Cerebellar cortex (tissue), 1 donor: Measurements from ENCODE around the gene ARHGEF25.
"Not testable (repeated sequence)": the region's sequence is repeated elsewhere in the genome, so short reads cannot be mapped to it uniquely, and the experiment has no call there.

Experiments
- DNase-seq: peaks from one replicate; pipeline ENCODE4 v3.0.0-alpha.2; 2015; ENCODE audit warnings: low spot score

Gene ARHGEF25

DNA sequence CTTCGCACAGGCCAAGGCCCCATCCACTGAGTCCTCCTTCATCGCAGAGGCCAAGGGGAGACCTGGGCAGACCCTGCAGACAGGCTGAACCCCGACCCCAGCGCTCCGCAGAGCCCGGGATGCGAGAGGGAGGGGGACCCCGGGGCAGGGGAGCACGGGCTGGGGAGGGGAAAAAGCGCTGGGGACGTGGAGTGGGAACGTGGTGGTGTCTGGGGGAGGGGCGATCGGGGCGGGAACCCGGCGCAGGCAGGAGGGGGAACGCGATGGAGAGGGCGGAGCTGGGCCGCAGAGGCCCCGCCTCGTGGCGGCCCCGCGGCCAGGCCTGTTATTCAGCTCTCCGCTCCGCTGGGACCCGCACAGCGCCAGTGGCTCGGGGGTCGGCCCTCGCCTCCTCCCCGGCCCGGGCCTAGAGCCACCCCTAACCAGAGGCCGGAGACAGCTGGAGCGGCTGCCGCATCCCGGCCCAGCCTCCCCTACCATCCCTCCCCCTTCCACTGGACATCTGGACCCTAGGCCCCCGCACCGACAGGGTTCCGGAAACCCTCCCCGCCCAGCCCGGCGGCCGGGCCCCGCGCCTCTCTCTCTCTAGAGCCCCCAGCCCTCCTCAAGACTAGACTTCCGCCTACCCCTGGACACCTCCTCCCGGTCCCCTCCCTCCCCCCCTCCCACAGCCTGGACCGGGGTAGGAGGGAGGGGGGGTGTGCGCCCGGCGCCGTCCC, at the start of gene ARHGEF25:
Gene ARHGEF25 (plus strand): TSS at position 328 of the 719 bp plus-strand sequence. CDS start 460 bp downstream, outside the sequence.
- peak; percentile 72 for DNase-seq

DNA sequence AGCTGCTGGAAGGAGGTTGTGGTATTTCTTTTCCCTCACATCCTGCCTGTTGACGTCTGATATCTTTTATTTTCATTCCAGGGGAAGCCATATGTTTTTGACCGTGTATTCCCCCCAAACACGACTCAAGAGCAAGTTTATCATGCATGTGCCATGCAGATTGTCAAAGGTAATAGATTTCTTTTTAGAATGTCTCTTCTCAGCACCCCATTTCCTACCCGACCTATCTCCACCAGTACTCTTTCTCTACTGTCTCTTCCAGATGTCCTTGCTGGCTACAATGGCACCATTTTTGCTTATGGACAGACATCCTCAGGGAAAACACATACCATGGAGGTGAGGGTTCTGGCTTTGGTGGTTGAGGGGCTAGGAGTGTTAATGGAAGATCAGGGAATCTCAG, 47.9 kb upstream of the ARHGEF25 start:
- no peak for DNase-seq

DNA sequence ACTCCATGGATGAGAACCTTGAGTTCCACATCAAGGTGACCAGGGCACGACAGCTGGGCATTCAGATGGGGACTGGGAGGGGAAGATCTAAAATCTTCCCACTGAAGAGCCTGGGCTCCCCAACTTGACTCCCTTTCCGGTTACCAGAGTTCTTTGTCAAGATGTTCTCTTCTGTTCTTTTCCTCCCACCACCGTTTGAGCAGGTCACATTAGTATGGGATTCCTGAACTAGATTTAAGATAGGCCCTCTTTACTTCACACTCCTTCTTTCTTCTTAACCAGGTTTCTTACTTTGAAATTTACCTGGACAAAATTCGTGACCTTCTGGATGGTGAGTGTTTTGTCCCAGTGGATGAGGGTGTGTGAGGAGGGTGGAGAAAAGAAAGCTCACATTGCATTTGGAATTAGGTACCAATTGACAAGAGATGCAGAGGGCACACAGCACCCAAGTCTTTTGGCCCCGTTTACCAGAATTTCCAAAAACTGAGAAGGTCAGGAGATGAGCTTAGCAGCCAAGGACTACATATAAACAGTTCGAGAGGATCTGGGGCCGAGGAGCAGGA, 47.0 kb upstream of the ARHGEF25 start:
- DNase-seq = no peak

DNA sequence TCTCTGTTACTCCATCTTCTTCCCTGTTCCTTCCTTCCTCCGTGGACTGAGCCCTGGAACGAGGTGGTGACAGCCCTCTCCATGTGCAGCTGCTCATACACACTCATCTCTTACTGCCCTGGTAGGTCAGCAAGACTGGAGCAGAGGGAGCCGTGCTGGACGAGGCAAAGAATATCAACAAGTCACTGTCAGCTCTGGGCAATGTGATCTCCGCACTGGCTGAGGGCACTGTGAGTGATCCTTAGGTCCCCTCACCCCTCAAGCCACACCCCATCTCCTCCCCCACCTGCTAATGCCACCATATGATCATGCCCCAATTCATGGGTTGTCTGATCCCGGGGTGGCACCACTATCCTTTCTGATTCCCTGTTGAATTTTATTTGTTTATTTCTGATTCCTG, 42.4 kb upstream of the ARHGEF25 start:
- DNase-seq = no peak

DNA sequence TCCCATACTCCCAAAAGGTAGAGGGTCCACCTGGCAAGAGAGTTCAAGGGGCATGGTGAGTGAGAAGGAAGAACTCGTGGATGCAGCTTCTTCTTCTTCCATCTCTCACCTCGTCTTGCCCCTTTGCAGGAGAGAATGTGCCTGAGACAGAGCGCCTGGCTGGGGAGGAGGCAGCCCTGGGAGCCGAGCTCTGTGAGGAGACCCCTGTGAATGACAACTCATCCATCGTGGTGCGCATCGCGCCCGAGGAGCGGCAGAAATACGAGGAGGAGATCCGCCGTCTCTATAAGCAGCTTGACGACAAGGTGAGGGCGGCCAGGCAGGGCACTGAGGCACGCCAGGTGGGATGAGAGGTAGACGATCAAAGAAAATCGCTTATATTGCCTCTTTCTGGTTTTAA, 41.4 kb upstream of the ARHGEF25 start:
- DNase-seq = no peak

DNA sequence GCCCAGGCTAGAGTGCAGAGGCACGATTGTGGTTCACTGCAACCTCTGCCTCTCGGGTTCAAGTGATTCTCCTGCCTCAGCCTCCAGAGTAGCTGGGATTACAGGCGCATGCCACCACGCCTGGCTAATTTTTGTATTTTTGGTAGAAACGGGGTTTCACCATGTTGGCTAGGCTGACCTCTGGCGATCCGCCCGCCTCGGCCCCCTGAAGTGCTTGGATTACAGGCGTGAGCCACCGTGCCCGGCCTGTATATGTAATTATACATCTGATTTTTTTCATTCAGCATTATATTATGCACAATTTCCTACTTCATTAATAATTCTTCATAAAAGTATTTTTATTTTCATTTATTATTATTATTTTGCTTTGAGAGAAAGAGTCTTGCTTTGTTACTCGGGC, 40.8 kb upstream of the ARHGEF25 start:
- DNase-seq = not testable (repeated sequence)

DNA sequence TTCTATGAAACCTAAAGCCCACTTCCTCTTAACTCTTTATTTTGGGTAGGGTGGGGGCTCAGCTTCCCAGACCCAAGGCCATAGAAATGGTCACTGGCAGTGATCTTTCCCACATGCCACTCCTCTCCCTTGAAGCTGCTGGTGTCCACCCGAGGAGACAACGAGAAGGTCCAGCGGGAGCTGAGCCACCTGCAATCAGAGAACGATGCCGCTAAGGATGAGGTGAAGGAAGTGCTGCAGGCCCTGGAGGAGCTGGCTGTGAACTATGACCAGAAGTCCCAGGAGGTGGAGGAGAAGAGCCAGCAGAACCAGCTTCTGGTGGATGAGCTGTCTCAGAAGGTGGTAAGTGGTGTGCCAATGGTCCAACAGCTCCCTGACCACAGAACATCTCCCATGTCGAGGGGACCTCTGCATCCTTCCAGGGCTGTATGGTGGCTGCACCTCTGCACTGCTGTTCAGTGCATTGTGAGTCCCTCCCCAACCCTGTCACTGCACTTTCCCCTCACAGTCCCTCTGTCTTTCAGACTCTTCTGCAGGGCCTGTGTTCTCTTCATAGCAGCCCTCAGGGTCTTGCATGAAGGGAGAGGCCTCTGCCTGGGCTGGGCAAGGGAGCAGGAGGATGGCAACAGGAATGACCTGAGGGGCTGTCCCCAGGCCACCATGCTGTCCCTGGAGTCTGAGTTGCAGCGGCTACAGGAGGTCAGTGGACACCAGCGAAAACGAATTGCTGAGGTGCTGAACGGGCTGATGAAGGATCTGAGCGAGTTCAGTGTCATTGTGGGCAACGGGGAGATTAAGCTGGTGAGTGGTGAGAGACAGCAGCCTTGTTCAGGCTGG, 39.1 kb upstream of the ARHGEF25 start:
- no peak for DNase-seq

DNA sequence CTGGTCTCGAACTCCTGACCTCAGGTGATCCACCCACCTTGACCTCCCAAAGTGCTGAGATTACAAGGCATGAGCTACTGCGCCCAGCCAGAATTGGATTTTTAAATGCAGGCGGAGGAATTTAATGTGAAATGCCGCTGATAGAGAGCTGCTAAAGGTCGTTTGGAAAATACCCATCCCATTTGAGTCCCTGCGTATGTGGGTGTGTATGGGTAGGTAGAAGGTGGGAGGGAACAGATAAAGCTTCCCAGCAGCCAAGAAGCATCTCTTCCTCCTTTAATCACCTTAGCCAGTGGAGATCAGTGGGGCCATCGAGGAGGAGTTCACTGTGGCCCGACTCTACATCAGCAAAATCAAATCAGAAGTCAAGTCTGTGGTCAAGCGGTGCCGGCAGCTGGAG, 36.4 kb upstream of the ARHGEF25 start:
- DNase-seq = no peak

DNA sequence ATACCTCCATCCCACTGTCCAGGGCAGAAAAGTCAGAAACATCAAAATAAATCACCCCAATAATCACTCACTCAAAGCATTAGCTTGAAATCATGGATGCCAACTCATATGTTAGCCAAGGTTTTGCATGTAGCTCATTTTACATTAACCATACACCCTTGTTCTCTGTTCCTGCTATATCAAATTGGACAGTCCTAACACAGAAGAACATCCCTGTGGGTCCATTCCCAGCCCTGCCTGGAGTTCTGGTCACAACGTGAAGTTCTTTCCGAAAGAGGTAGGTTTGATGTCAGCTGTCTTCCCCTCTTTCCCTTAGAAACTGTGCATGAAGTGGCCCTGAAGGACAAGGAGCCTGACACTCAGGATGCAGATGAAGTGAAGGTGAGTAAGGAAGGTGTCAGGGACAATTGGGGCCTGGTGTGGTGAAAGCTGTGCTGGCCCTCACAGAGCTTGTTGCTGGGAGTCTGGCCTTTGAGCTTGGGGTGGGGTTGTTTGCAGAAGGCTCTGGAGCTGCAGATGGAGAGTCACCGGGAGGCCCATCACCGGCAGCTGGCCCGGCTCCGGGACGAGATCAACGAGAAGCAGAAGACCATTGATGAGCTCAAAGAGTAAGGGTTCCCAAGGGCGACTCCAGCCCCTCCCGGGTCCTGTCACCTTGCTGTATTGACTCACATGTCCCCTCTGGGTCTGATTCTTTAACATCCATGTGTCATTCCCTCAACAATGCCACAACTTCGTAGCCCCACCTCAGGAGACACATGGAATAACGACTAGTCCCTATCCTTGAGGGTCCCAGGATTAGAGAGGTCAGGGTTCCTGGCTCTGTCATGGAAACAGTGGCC, 35.2 kb upstream of the ARHGEF25 start:
- no peak for DNase-seq

DNA sequence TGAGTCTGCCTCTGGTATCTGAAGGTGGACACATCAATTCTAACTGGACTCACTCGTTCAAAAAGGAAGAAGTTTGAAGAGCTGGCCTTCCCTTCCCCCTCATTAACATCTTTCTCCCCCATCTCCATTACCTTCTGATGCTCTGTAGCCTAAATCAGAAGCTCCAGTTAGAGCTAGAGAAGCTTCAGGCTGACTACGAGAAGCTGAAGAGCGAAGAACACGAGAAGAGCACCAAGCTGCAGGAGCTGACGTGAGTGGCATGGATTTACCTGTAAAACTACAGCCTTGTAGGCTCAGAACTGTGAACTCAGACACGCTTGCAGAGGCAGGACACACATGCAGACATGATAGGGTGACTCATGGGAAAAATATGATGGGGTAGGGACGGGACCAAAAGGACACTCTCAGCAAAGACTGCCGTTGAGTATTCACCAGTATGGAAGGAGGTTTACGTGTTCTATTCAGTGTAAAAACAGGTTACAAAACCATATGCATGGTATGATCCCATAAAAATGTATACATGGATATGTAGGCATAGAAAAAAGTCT, 34.5 kb upstream of the ARHGEF25 start:
- DNase-seq = no peak

DNA sequence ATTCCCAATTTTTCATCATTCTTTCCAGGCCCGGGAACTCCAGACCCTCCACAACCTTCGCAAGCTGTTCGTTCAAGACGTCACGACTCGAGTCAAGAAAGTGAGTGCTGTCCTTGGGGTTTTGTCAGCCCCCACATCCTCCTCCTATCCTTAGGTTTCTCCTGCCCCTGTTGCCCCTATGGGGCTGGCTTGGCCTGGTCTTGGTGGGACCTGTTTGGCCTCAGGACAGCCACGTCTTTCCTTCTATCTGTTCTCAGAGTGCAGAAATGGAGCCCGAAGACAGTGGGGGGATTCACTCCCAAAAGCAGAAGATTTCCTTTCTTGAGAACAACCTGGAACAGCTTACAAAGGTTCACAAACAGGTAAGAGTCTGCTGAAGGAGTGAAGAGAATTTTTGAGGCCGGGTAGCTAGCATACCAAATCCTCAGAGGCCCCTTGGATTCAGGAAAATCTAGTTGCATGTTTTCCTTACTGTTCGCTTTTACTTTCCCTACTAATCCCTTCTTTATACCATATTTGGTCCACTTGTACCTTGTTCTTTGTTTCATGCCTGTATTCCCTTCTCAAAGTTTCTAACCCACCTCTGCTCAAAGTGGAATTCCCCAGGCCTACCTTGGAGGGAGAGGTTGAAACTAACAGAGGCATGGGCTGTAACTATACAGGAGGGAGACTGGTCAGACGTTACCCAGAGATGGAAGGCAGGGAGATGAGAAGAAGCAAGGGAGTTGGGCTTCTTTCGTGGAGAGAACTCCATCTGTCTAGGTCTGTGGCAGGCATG, 33.1 kb upstream of the ARHGEF25 start:
- DNase-seq = no peak

DNA sequence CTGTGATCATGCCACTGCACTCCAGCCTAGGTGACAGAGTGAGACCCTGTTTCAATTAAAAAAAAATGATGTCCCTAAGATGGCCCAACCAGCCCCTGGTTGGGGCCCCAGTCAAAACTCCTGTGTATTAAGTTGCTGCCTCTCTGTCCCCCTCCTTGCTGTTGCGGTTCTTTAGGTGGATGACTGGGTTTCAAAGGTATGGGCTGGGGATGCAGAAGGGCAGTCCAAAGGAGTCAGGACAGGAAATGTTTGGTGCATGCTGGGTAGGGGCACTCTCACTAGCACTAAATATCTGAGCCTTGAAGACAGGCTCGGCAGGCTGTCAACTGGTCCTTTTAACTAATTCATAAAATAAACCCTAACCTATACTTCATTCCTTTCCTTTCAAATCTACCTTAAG, 32.2 kb upstream of the ARHGEF25 start:
- DNase-seq = no peak

DNA sequence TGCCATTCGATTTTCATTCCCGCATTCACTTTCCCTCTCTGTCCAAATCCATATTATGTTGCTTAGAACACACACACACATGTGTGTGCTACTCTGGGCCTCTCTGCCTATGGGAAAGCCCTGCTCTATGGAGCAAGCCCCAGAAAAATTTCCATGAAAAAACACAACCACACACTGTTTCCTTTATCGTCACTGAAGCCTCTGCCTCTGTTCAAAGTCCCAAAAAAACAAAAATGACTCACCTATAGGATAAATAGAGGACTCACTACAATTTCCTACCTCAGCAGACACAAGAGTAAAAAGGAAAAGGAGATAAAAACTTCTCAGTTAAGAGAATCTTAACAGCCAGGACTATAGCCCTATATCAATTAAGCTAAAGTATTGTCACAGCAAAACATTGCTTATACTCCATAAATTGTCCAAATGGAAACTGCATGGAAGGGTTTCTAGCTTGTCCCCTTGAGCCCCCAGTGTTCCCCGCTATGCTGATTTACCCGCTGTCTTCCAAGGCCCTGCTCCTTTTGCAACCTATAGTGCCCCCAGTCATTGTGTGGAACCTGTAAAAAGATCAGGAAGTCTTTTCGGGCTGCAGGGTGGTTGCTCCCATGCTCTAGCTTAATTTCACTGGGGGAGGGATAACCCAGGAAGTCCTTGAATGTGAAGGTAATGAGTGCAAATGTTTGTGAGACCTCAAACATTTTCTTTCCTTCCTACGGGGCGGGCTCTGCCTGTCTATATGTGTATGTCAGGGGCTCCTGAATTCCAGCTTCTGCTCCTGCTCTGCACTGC, 31.4 kb upstream of the ARHGEF25 start:
- no peak for DNase-seq

DNA sequence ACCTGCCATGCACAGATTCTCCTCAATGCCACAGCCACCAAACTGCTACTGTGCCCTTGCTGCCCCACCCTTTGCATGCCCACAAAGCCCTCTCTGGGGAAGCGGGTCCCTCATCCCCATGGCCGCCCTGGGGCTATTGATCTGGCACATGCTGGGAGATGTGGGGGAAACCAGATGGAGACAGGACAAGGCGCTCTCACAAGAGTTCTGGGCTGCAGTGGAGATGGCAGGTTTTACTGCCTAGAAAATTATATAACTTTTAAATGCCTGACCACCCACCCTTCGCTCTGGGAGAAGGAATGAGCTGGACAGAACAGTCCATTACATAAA, 30.8 kb upstream of the ARHGEF25 start:
- DNase-seq = no peak

DNA sequence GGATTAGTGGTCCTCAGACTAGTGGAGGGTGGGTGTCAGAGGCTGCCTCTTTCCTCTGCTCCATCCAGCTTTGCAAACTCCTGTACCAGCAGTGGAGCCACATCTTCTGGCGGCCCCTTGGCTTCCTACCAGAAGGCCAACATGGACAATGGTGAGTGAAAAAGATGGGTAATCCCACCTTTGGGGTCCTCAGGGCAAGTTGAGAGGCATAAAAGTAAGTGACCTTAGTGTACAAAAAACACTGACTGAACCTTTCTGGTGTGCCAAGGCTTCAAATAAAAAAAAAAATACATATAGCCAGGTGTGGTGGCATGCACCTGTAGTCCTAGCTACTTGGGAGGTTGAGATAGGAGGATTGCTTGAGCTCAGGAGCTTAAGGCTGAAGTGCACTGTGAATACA, 29.4 kb upstream of the ARHGEF25 start:
- no peak for DNase-seq

DNA sequence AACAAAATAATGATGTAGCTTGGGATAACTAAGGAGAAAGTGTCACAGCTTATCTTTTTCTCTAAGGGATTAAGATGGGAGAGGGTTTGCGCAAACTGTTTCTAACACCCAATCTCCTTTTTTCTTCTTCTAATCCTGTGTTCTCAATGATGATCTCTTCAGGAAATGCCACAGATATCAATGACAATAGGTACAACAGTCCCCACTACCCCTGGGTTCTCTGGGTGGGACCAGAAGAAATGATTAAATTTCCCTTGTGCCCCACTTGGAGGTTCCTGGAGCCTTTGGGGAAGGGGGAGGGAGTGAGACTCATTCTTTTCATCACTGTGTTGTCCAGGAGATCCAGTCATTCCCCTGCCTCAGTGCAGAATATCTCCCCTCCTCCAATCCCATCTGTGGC, 28.8 kb upstream of the ARHGEF25 start:
- DNase-seq = no peak

DNA sequence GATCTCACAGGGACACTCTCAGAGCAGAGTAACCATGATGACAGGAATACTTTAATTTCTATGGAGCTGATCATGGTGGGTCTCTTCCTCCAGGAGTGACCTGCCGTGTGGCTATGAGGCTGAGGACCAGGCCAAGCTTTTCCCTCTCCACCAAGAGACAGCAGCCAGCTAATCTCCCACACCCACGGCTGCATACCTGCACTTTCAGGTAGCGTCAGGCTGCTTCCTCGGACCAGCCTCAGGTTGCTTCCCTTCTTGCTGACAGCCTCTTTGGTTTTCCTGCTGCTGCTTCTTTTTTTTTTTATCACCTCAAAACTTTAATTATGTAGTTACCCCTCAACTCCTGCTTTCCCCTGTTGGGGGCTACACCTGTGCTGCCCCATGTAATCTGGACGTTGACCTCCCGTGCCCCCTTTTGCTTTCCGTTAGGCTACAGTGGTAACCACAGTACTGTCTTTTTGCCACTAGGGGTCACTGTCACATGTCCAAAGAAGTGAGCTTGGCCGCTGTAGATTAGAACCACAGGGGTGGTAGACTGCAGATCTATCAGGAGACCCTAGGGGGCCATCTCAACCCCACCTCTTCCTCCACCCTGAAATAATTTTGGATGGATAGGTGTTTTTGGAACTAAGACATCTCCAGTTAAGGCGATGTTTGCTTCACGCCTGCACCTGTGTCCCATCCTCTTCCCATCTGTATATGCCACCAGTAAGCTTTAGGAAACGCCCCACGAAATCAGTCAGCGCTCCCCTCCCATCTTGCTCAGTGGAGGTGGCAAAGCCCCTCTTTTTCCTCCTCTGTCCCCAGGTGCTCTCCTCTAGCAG, 28.0 kb upstream of the ARHGEF25 start:
- DNase-seq = peak; percentile 86

DNA sequence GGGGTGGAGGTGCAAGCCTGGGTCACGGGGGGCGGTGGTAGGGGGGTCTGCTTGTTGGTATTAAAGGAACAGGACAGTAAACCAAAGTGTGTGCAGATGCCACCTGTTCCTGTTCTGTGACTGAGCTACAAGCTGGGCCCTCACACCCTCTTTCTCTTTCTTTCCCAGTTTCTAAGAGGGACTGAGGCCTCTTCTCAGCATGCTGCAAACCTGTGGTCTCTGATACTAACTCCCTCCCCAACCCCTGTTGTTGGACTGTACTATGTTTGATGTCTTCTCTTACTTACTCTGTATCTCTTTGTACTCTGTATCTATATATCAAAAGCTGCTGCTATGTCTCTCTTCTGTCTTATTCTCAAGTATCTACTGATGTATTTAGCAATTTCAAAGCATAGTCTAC, 27.2 kb upstream of the ARHGEF25 start:
- no peak for DNase-seq

DNA sequence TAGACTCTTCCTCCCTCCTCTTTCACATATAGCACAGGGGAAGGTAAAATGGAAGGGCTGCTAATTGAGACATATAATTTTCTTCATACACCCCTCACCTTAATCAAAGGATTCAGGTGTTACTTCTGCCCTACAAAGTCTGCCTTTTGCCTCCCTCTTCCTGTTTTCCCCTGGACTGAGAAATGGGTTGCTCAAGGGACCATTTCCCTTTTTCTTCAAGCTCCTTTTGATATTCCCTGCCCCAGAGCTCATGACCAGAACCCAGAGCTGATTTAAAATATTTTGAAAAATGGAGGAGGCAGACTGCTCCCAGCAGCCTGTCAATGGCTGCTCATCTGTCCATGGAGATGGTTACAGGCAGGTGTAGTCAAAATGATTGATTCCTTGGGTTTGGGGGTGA, 26.5 kb upstream of the ARHGEF25 start:
- DNase-seq = no peak

DNA sequence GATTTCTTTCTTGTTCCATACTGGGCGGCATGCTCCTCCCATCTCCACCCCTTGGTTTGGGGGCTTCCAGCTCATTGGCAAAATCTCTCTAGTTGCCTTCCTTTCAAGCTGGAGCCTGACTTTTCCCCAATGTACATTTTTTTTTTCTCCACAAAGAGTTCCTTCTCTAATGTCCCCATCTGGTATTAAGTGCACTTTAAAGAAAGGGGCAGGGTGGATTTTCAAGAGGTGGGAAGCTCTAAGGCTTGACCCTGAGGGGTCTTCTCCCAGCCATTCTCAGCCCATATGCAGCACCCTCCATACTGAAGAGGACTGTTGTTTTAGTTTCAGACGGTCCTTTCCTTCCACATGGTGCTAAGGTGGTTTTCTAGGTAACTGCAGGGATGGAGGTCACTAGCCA, 26.1 kb upstream of the ARHGEF25 start:
- DNase-seq = no peak
